ENCODE measurements around the gene ST6GALNAC3. TPM values are rescaled to one million over a fixed set of nuclear protein-coding genes. Genes with fewer than 3 reads are reported as not detected.

ST6GALNAC3 gene
- total RNA-seq, 1 experiment from 2014 or later: 2.2 TPM

DNA sequence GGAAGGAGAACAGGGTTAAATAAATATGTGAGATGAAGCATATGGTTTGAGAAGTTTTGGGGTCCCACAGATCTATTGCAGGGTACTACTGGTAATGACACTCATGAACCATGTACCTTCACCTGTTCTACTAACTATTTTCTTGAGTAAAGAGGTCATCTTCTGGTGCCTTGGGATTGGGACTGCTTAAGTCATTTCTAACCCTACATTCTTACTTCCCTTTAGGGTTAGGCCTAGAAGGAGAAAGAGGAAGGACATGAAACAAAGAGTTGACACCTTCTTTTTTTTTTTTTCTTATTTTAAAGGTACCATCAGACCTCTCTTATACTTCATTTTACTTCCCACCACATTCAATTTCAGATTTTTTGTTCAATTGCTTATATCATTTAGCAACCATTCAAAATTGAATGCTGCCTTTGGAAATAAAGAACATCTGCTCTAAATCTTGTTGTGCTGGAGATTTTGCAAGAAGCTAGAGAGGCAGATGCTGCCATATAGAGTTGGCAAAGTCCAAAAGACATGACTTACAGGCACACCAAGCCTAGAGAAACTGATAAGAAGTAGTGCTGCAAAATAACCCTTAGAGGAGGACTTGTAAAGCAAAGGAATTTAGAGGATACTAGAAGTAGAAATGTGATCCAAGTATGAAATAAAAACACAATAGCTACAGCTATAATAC lies 418.3 kb downstream of the ST6GALNAC3 start:
- no TSS peak for BruUV-seq (replicated peaks)
- intact Hi-C loops (cut with micrococcal nuclease): no loop called here
- ChIA-PET POLR2A (no interaction called here), RAD21 (ENCODE audit: low non-redundant PET in 1 of 2, low total read pairs in 2 of 2, uncharacterized antibody in 2 of 2, unreplicated experiment in 2 of 2) (no interaction called here), CTCF (no interaction called here)
- H2AFZ ChIP-seq (ENCODE audit: low read depth, low read length, poor library complexity, severe bottlenecking): no peak overlapping the region
- H3K27ac ChIP-seq (ENCODE audit: low read depth, low read length): no peak overlapping the region
- H3K36me3 ChIP-seq (ENCODE audit: control insufficient read depth in 1 of 2, insufficient read depth in 2 of 2, low read length in 2 of 2): no peaks in the 10 kb centered on the region
- H3K79me2 ChIP-seq (ENCODE audit: insufficient read depth, low read length): no peaks in the 10 kb centered on the region
- ATAC-seq: no peak
- H3K9me2 ChIP-seq (ENCODE audit: insufficient read depth): no peaks in the 10 kb centered on the region
- H3K27me3 ChIP-seq (ENCODE audit: insufficient read depth, low read length): no peaks in the 10 kb centered on the region
- no peak overlapping the region for H3K4me2 ChIP-seq (ENCODE audit: low read length)
- no peak for TF ChIP-seq TCF7L2 (IDR thresholded peaks at IDR 0.05; ENCODE audit: borderline replicate concordance, extremely low read depth, insufficient read depth, insufficient read length)
- no peak for TF ChIP-seq POLR2A (IDR thresholded peaks at IDR 0.05; ENCODE audit: borderline replicate concordance, extremely low read depth, insufficient read depth, insufficient read length)
- TF ChIP-seq JUND (IDR thresholded peaks at IDR 0.05): no peak
- TF ChIP-seq EZH2phosphoT487 (IDR thresholded peaks at IDR 0.05; ENCODE audit: borderline replicate concordance): no peak
- TF ChIP-seq YY1 (IDR thresholded peaks at IDR 0.05; ENCODE audit: extremely low read depth, insufficient replicate concordance, low read depth, low read length): no peak
- no peak for TF ChIP-seq SRF (IDR thresholded peaks at IDR 0.05; ENCODE audit: low read depth)
- no peak for DNase-seq (ENCODE audit: low read depth, low spot score)
- no peak overlapping the region for H3K9ac ChIP-seq (ENCODE audit: low read length)
- no peaks in the 10 kb centered on the region for H4K20me1 ChIP-seq (ENCODE audit: insufficient read depth)
- H3K4me1 ChIP-seq (ENCODE audit: control insufficient read depth in 1 of 2, insufficient read depth in 2 of 2, low read length in 2 of 2): no peaks in the 10 kb centered on the region
- H3K4me3 ChIP-seq (replicated peaks in 1 of 2; ENCODE audit: low read depth in 1 of 2, low read length in 2 of 2): no peak overlapping the region
- H3K9me3 ChIP-seq (ENCODE audit: control insufficient read depth in 1 of 2, insufficient read depth in 1 of 2, low read depth in 1 of 2, low read length in 2 of 2): no peaks in the 10 kb centered on the region

- Histone ChIP-seq H3K4me2 (ENCODE audit: low read length) (no peak overlapping the region), H3K9me3 (ENCODE audit: control insufficient read depth in 1 of 2, insufficient read depth in 1 of 2, low read depth in 1 of 2, low read length in 2 of 2) (no peaks in the 10 kb centered on the region), H3K36me3 (ENCODE audit: control insufficient read depth in 1 of 2, insufficient read depth in 2 of 2, low read length in 2 of 2) (no peaks in the 10 kb centered on the region), H3K27ac (ENCODE audit: low read depth, low read length) (no peak overlapping the region), H4K20me1 (ENCODE audit: insufficient read depth) (no peaks in the 10 kb centered on the region), H2AFZ (ENCODE audit: low read depth, low read length, poor library complexity, severe bottlenecking) (no peak overlapping the region), H3K9me2 (ENCODE audit: insufficient read depth) (no peaks in the 10 kb centered on the region), H3K9ac (ENCODE audit: low read length) (no peak overlapping the region), H3K27me3 (ENCODE audit: insufficient read depth, low read length) (no peaks in the 10 kb centered on the region), H3K4me3 (replicated peaks in 1 of 2; ENCODE audit: low read depth in 1 of 2, low read length in 2 of 2) (no peak overlapping the region), H3K4me1 (ENCODE audit: control insufficient read depth in 1 of 2, insufficient read depth in 2 of 2, low read length in 2 of 2) (no peaks in the 10 kb centered on the region), H3K79me2 (ENCODE audit: insufficient read depth, low read length) (no peaks in the 10 kb centered on the region)
- ChIA-PET CTCF (no interaction called here), POLR2A (no interaction called here), RAD21 (ENCODE audit: low non-redundant PET in 1 of 2, low total read pairs in 2 of 2, uncharacterized antibody in 2 of 2, unreplicated experiment in 2 of 2) (no interaction called here)
- TF ChIP-seq CEBPB (IDR thresholded peaks at IDR 0.05; ENCODE audit: low read depth) (no peak), CBX3 (IDR thresholded peaks at IDR 0.05; ENCODE audit: low read depth) (no peak)
- DNase-seq (ENCODE audit: low read depth, low spot score) (no peak), ATAC-seq (no peak)
- intact Hi-C loops (cut with micrococcal nuclease): no loop called here
- BruUV-seq (replicated peaks): no TSS peak
These were observed 420.3 kb downstream of the ST6GALNAC3 start for GRCh38 chr1:76494807-76495206.

Measured in HCT116 (cell line).